GM12892 (cell line): Measurements from ENCODE around the gene SSBP3.

Experiments used
- POLR2A ChIP-seq: IDR thresholded peaks from 2 replicates; pipeline ENCODE4 v1.6.1; 2011; ENCODE audit warnings: low read depth, low read length, control low read depth
- POLR2AphosphoS5 ChIP-seq: IDR thresholded peaks from 2 replicates; pipeline ENCODE4 v1.6.1; 2011; ENCODE audit warnings: low read depth, low read length, control low read depth
- TAF1 ChIP-seq: IDR thresholded peaks from 2 replicates; pipeline ENCODE4 v1.6.1; 2011; ENCODE audit warnings: low read depth, mild to moderate bottlenecking, control low read depth, low read length, borderline replicate concordance

- no peak for TF ChIP-seq POLR2AphosphoS5
- no peak for TF ChIP-seq POLR2A
- TF ChIP-seq TAF1: no peak
Observed at GRCh38 chr1:54241364-54241763, 164.8 kb downstream of the SSBP3 start.
